Measurements from ENCODE around the gene GALR1.
A peak's percentile ranks its signal among the peaks of the same experiment; 100 is the strongest.

Gene GALR1

GRCh38 chr18:77206676-77207374 is 42.8 kb upstream of the GALR1 start:
- TF ChIP-seq BHLHE40 (IDR thresholded peaks at IDR 0.05; ENCODE audit: borderline replicate concordance) (no peak), FOXM1 (IDR thresholded peaks at IDR 0.05; ENCODE audit: borderline replicate concordance) (no peak), HDGF (IDR thresholded peaks at IDR 0.05; ENCODE audit: borderline replicate concordance) (no peak), L3MBTL2 (conservative IDR thresholded peaks at IDR 0.05) (no peak), FOXK2 (IDR thresholded peaks at IDR 0.05) (no peak), SP1 (IDR thresholded peaks at IDR 0.05) (no peak), CTBP1 (IDR thresholded peaks at IDR 0.05; ENCODE audit: borderline replicate concordance) (no peak), ARNT (IDR thresholded peaks at IDR 0.05) (no peak), FOXA1 (IDR thresholded peaks at IDR 0.05) (no peak)
- no peak for DNase-seq (ENCODE audit: extremely low spot score)
- ChIA-PET POLR2A (no interaction called here), CTCF (interaction anchor here (1.1 kb wide), 1 partner anchor 145 kb away, joined by 3 read pairs; no protein-coding TSS in a partner anchor)

GRCh38 chr18:77207540-77207939 is 42.1 kb upstream of the GALR1 start:
- CTCF ChIA-PET, result interaction anchor here (1.1 kb wide), 1 partner anchor 146 kb away, joined by 3 read pairs; no protein-coding TSS in a partner anchor
- peak; percentile 44 for DNase-seq (ENCODE audit: extremely low spot score)
- POLR2A ChIA-PET, result no interaction called here
- TF ChIP-seq FOXA1 (IDR thresholded peaks at IDR 0.05) (no peak), SP1 (IDR thresholded peaks at IDR 0.05) (no peak), NFRKB (IDR thresholded peaks at IDR 0.05) (no peak), CTBP1 (IDR thresholded peaks at IDR 0.05; ENCODE audit: borderline replicate concordance) (no peak), BHLHE40 (IDR thresholded peaks at IDR 0.05; ENCODE audit: borderline replicate concordance) (no peak), TARDBP (IDR thresholded peaks at IDR 0.05) (no peak), SUZ12 (IDR thresholded peaks at IDR 0.05) (no peak), LEF1 (IDR thresholded peaks at IDR 0.05; ENCODE audit: borderline replicate concordance) (no peak), ZNF384 (IDR thresholded peaks at IDR 0.05) (no peak), PKNOX1 (IDR thresholded peaks at IDR 0.05) (no peak)

GRCh38 chr18:77208964-77209363 is 40.7 kb upstream of the GALR1 start:
- CTCF ChIA-PET, result interaction anchor here (0.6 kb wide), 1 partner anchor 86 kb away, joined by 3 read pairs; no protein-coding TSS in a partner anchor
- DNase-seq (ENCODE audit: extremely low spot score), result no peak
- TF ChIP-seq PKNOX1 (IDR thresholded peaks at IDR 0.05) (no peak), CTBP1 (IDR thresholded peaks at IDR 0.05; ENCODE audit: borderline replicate concordance) (no peak), TARDBP (IDR thresholded peaks at IDR 0.05) (no peak), ZNF384 (IDR thresholded peaks at IDR 0.05) (no peak), NFRKB (IDR thresholded peaks at IDR 0.05) (no peak), ELF4 (IDR thresholded peaks at IDR 0.05) (no peak), BHLHE40 (IDR thresholded peaks at IDR 0.05; ENCODE audit: borderline replicate concordance) (no peak)
- POLR2A ChIA-PET, result no interaction called here

- ChIA-PET CTCF (interaction anchor here (0.6 kb wide), 1 partner anchor 87 kb away, joined by 3 read pairs; no protein-coding TSS in a partner anchor), POLR2A (no interaction called here)
- no peak for DNase-seq (ENCODE audit: extremely low spot score)
- TF ChIP-seq NFRKB (IDR thresholded peaks at IDR 0.05) (no peak), LEF1 (IDR thresholded peaks at IDR 0.05; ENCODE audit: borderline replicate concordance) (no peak), HDGF (IDR thresholded peaks at IDR 0.05; ENCODE audit: borderline replicate concordance) (no peak), ARNT (IDR thresholded peaks at IDR 0.05) (no peak), L3MBTL2 (conservative IDR thresholded peaks at IDR 0.05) (no peak), ZNF384 (IDR thresholded peaks at IDR 0.05) (no peak), PKNOX1 (IDR thresholded peaks at IDR 0.05) (no peak), TARDBP (IDR thresholded peaks at IDR 0.05) (no peak), FOXK2 (IDR thresholded peaks at IDR 0.05) (no peak), CTBP1 (IDR thresholded peaks at IDR 0.05; ENCODE audit: borderline replicate concordance) (no peak), FOXM1 (IDR thresholded peaks at IDR 0.05; ENCODE audit: borderline replicate concordance) (no peak), FOXA1 (IDR thresholded peaks at IDR 0.05) (no peak), BHLHE40 (IDR thresholded peaks at IDR 0.05; ENCODE audit: borderline replicate concordance) (no peak)
These were observed 40.1 kb upstream of the GALR1 start for GRCh38 chr18:77209587-77209986.

GRCh38 chr18:77210249-77210648 is 39.4 kb upstream of the GALR1 start:
- CTCF ChIA-PET, result no interaction called here
- no peak for DNase-seq (ENCODE audit: extremely low spot score)
- no peak for TF ChIP-seq L3MBTL2 (conservative IDR thresholded peaks at IDR 0.05)
- no peak for TF ChIP-seq LEF1 (IDR thresholded peaks at IDR 0.05; ENCODE audit: borderline replicate concordance)
- TF ChIP-seq FOXM1 (IDR thresholded peaks at IDR 0.05; ENCODE audit: borderline replicate concordance), result no peak
- TF ChIP-seq ARNT (IDR thresholded peaks at IDR 0.05), result no peak
- TF ChIP-seq SUZ12 (IDR thresholded peaks at IDR 0.05), result no peak
- no peak for TF ChIP-seq SP1 (IDR thresholded peaks at IDR 0.05)
- TF ChIP-seq CTBP1 (IDR thresholded peaks at IDR 0.05; ENCODE audit: borderline replicate concordance), result no peak
- TF ChIP-seq TARDBP (IDR thresholded peaks at IDR 0.05), result no peak
- TF ChIP-seq PKNOX1 (IDR thresholded peaks at IDR 0.05), result no peak
- no peak for TF ChIP-seq ELF4 (IDR thresholded peaks at IDR 0.05)

GRCh38 chr18:77218642-77219041 is 31.0 kb upstream of the GALR1 start:
- ChIA-PET POLR2A (no interaction called here), CTCF (no interaction called here)
- no peak for TF ChIP-seq ZNF384 (IDR thresholded peaks at IDR 0.05)
- TF ChIP-seq CTBP1 (IDR thresholded peaks at IDR 0.05; ENCODE audit: borderline replicate concordance), result no peak
- TF ChIP-seq HDGF (IDR thresholded peaks at IDR 0.05; ENCODE audit: borderline replicate concordance), result no peak
- no peak for TF ChIP-seq NFRKB (IDR thresholded peaks at IDR 0.05)
- no peak for DNase-seq (ENCODE audit: extremely low spot score)

More at GRCh38 chr18:77210249-77210648, 39.4 kb upstream of the GALR1 start:
- POLR2A ChIA-PET, result no interaction called here

Measured in HEK293T (cell line).